AG09309 (cell line): ENCODE measurements around the gene RNF224.

Experiments
- DNase-seq: peaks from one replicate; pipeline ENCODE4 v3.0.0-alpha.2; 2010; ENCODE audit warnings: low read depth
- H3K4me3 ChIP-seq: 2 replicates; pipeline ENCODE4 v1.5.1; 2011; ENCODE audit warnings: mild to moderate bottlenecking, low read depth, low read length, moderate library complexity; ENCODE audit not compliant: control insufficient read depth
- CTCF ChIP-seq: IDR thresholded peaks from 2 replicates; pipeline ENCODE4 v1.5.1; 2011; ENCODE audit warnings: mild to moderate bottlenecking, low read depth, low read length, inconsistent platforms; ENCODE audit not compliant: insufficient read depth, control insufficient read depth; ENCODE audit errors: missing control alignments

The RNF224 gene

GRCh38 chr9:137244486-137245449 is 17.5 kb downstream of the RNF224 start:
- DNase-seq: no peak
- H3K4me3 ChIP-seq: no peak overlapping the region
- no peak for TF ChIP-seq CTCF

- no peak for TF ChIP-seq CTCF
- no peak for DNase-seq
- H3K4me3 ChIP-seq: no peak overlapping the region
Observed at GRCh38 chr9:137245450-137246421, 18.4 kb downstream of the RNF224 start.

- DNase-seq: no peak
- no peak for TF ChIP-seq CTCF
- H3K4me3 ChIP-seq: no peak overlapping the region
Observed at GRCh38 chr9:137247135-137247915, 20.0 kb downstream of the RNF224 start.

GRCh38 chr9:137247916-137248175 is 20.5 kb downstream of the RNF224 start:
- DNase-seq: no peak
- no peak for TF ChIP-seq CTCF
- H3K4me3 ChIP-seq: no peak overlapping the region

GRCh38 chr9:137250329-137251193 is 23.3 kb downstream of the RNF224 start:
- H3K4me3 ChIP-seq: no peak overlapping the region
- DNase-seq: no peak
- no peak for TF ChIP-seq CTCF
